ENCODE measurements around the gene HDAC4. TPM values are rescaled to one million over a fixed set of nuclear protein-coding genes. Genes with fewer than 3 reads are reported as not detected.

HDAC4 gene
- total and polyA plus RNA-seq, 2 donors from 2014 or later, result 2.2 to 56.8 TPM

- no peak for FAIRE-seq
These were observed 205.4 kb downstream of the HDAC4 start for GRCh38 chr2:239195318-239195871.

GRCh38 chr2:239194731-239195317, 206.0 kb downstream of the HDAC4 start:
- H3K4me1 ChIP-seq (ENCODE audit: control insufficient read depth in 2 of 3, insufficient read depth in 2 of 3, low read depth in 1 of 3, low read length in 3 of 3), result peaks cover 0 to 3% (median 0%) of the 10 kb centered on the region in 3 donors
- no peak overlapping the region for H3K27ac ChIP-seq (ENCODE audit: low read depth in 2 of 2, low read length in 2 of 2)
- DNase-seq (peak in 2 of 5 donors; percentile 35 to 46), FAIRE-seq (no peak)
- H3K36me3 ChIP-seq (ENCODE audit: control insufficient read depth in 2 of 3, insufficient read depth in 3 of 3, low read length in 3 of 3), result peaks cover 0 to 3% (median 0%) of the 10 kb centered on the region in 3 donors
- intact Hi-C loops (cut with DNase I), result no loop called here
- H3K9me3 ChIP-seq (ENCODE audit: control insufficient read depth in 2 of 3, insufficient read depth in 1 of 3, low read length in 3 of 3), result no peaks in the 10 kb centered on the region
- no peak overlapping the region for H3K4me3 ChIP-seq (ENCODE audit: low read length in 3 of 3)
- TF ChIP-seq, protein P1, sequence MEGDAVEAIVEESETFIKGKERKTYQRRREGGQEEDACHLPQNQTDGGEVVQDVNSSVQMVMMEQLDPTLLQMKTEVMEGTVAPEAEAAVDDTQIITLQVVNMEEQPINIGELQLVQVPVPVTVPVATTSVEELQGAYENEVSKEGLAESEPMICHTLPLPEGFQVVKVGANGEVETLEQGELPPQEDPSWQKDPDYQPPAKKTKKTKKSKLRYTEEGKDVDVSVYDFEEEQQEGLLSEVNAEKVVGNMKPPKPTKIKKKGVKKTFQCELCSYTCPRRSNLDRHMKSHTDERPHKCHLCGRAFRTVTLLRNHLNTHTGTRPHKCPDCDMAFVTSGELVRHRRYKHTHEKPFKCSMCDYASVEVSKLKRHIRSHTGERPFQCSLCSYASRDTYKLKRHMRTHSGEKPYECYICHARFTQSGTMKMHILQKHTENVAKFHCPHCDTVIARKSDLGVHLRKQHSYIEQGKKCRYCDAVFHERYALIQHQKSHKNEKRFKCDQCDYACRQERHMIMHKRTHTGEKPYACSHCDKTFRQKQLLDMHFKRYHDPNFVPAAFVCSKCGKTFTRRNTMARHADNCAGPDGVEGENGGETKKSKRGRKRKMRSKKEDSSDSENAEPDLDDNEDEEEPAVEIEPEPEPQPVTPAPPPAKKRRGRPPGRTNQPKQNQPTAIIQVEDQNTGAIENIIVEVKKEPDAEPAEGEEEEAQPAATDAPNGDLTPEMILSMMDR (IDR thresholded peaks at IDR 0.05; ENCODE audit: borderline replicate concordance, extremely low read depth, insufficient read depth), result no peak
- no peaks in the 10 kb centered on the region for H3K27me3 ChIP-seq (ENCODE audit: control insufficient read depth, insufficient read depth, low read length)
- no peak overlapping the region for H3K9ac ChIP-seq (ENCODE audit: low read length in 3 of 3)

More at GRCh38 chr2:239195318-239195871, 205.4 kb downstream of the HDAC4 start:
- H3K4me1 ChIP-seq (ENCODE audit: control insufficient read depth in 2 of 3, insufficient read depth in 2 of 3, low read depth in 1 of 3, low read length in 3 of 3), result peaks cover 0 to 3% (median 0%) of the 10 kb centered on the region in 3 donors
- no peak overlapping the region for H3K9ac ChIP-seq (ENCODE audit: low read length in 3 of 3)
- H3K4me3 ChIP-seq (ENCODE audit: low read length in 3 of 3), result no peak overlapping the region
- intact Hi-C loops (cut with DNase I), result no loop called here
- no peaks in the 10 kb centered on the region for H3K27me3 ChIP-seq (ENCODE audit: control insufficient read depth, insufficient read depth, low read length)
- no peak overlapping the region for H3K27ac ChIP-seq (ENCODE audit: low read depth in 2 of 2, low read length in 2 of 2)
- TF ChIP-seq, protein P1 (IDR thresholded peaks at IDR 0.05; ENCODE audit: borderline replicate concordance, extremely low read depth, insufficient read depth), result no peak
- no peaks in the 10 kb centered on the region for H3K9me3 ChIP-seq (ENCODE audit: control insufficient read depth in 2 of 3, insufficient read depth in 1 of 3, low read length in 3 of 3)
- H3K36me3 ChIP-seq (ENCODE audit: control insufficient read depth in 2 of 3, insufficient read depth in 3 of 3, low read length in 3 of 3), result peaks cover 0 to 3% (median 0%) of the 10 kb centered on the region in 3 donors
- DNase-seq, result peak in 2 of 5 donors; percentile 24 to 28

DNA sequence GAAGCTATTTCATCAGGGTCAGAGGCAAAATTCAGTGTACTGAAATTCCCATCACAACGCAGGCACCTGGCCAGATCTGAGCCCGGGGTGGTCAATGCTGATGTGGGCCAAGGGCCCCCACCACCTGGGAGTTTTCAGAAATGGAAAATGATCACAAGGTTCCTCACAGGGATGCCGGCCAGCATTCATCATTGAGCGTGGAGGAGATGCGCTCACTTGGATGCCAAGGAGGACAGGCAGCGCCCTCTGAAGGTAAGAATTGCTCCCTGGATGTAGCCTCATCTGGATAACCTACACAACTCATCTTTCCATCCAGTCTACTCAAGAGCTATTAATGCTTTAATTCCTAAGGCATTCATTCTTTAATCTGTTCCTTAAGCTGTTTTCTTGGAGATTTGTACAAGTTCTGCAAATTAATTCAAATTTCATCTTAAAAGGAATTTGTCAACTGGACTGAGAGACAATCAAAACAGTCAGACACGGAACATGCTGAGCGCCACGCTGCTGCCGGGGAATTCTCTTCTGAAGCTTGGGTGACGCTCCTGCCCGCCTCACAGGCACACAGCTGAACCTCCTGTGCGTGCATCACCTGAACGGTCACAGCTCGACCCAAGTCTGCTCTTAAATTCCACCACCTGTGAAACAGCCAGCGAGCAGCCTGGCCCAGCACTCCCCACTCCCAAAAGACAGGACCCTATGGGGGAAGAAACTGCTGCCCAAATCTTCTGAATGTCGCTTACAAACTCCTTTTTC, 206.7 kb downstream of the HDAC4 start:
- FAIRE-seq, result no peak
- intact Hi-C loops (cut with DNase I), result no loop called here
- Histone ChIP-seq H3K27me3 (ENCODE audit: control insufficient read depth, insufficient read depth, low read length) (no peaks in the 10 kb centered on the region), H3K4me1 (ENCODE audit: control insufficient read depth in 2 of 3, insufficient read depth in 2 of 3, low read depth in 1 of 3, low read length in 3 of 3) (peaks cover 0 to 3% (median 0%) of the 10 kb centered on the region in 3 donors), H3K9ac (ENCODE audit: low read length in 3 of 3) (no peak overlapping the region), H3K4me3 (ENCODE audit: low read length in 3 of 3) (no peak overlapping the region), H3K9me3 (ENCODE audit: control insufficient read depth in 2 of 3, insufficient read depth in 1 of 3, low read length in 3 of 3) (no peaks in the 10 kb centered on the region), H3K36me3 (ENCODE audit: control insufficient read depth in 2 of 3, insufficient read depth in 3 of 3, low read length in 3 of 3) (peaks cover 0 to 8% (median 0%) of the 10 kb centered on the region in 3 donors), H3K27ac (ENCODE audit: low read depth in 2 of 2, low read length in 2 of 2) (no peak overlapping the region)
- DNase-seq, result peak in 3 of 5 donors; percentile 29 to 41 (median 39)
- TF ChIP-seq, protein P1 (IDR thresholded peaks at IDR 0.05; ENCODE audit: borderline replicate concordance, extremely low read depth, insufficient read depth), result no peak
